ENCODE data around the gene AKAP17A.

The AKAP17A gene, protein sequence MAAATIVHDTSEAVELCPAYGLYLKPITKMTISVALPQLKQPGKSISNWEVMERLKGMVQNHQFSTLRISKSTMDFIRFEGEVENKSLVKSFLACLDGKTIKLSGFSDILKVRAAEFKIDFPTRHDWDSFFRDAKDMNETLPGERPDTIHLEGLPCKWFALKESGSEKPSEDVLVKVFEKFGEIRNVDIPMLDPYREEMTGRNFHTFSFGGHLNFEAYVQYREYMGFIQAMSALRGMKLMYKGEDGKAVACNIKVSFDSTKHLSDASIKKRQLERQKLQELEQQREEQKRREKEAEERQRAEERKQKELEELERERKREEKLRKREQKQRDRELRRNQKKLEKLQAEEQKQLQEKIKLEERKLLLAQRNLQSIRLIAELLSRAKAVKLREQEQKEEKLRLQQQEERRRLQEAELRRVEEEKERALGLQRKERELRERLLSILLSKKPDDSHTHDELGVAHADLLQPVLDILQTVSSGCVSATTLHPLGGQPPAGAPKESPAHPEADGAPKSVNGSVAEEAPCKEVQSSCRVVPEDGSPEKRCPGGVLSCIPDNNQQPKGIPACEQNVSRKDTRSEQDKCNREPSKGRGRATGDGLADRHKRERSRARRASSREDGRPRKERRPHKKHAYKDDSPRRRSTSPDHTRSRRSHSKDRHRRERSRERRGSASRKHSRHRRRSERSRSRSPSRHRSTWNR

DNA sequence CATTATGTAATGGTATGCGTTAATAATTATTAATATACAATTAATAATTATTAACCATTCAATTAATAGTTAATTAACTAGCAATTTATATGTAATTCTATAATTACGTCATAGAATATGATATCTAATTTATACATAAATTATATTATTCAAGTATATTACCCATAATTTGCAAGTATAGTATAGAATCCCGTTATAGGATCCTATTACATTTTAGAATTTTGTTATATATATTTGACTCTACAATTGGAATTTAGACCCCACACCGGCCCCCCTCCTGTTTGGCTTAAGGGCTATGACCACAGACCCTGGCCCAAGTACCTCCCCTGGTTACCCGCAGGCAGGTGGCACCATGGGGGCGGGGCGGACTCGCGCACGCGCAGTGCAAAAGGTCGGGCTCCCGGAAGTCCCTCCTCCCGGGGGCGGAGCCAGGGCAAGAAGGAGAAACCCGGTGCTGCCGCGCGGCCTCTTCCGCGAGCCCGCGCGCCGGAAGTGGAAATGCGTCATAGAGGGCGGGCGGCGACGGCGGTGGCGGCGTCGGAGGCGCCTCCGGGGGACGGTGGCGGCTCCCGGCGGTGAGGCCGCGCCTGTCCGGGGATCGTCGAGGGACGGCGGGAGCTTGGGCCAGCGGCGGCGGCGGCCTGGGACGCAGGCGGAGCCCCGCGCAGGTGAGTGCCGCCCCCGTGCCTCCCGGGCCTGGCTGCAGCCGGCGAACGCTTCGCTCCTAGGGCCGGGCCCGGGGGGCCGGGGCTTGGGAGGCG, at the start of gene AKAP17A:
Gene AKAP17A, plus strand, starts transcription at position 503 of the 761 bp plus-strand sequence. CDS start 1,859 bp downstream, outside the sequence.
- Histone ChIP-seq H4K20me1 (ENCODE audit: insufficient read depth, low read length) (no peaks in the 10 kb centered on the region), H3K27ac (ENCODE audit: low read depth, low read length, poor library complexity, severe bottlenecking) (peak within 1 kb of the TSS; percentile 92), H3K79me2 (ENCODE audit: insufficient read depth, low read length) (peaks cover 26% of the 10 kb centered on the region), H3K4me3 (ENCODE audit: low read depth, low read length, poor library complexity, severe bottlenecking) (peak within 1 kb of the TSS; percentile 92), H3K27me3 (ENCODE audit: insufficient read depth, low read length) (no peaks in the 10 kb centered on the region), H3K36me3 (ENCODE audit: insufficient read depth, low read length) (peaks cover 33% of the 10 kb centered on the region), H3K9ac (ENCODE audit: low read length) (peak within 1 kb of the TSS; percentile 87), H2AFZ (ENCODE audit: low read length) (no peak within 1 kb of the TSS; the same call in 1 of the 2 replicates), H3K9me3 (ENCODE audit: low read length) (no peaks in the 10 kb centered on the region), H3K9me2 (ENCODE audit: low read depth, low read length) (no peaks in the 10 kb centered on the region), H3F3A (ENCODE audit: insufficient read depth, low read length) (peaks cover 17% of the 10 kb centered on the region; the same call in 1 of the 2 replicates), H3K4me1 (ENCODE audit: insufficient read depth, low read length, severe bottlenecking) (peaks cover 32% of the 10 kb centered on the region), H3K4me2 (ENCODE audit: low read length) (peak within 1 kb of the TSS; percentile 91)
- TF ChIP-seq CTCF (IDR thresholded peaks at IDR 0.05; ENCODE audit: low read length) (no peak), EZH2 (IDR thresholded peaks at IDR 0.05; ENCODE audit: borderline replicate concordance, low read length) (no peak)

DNA sequence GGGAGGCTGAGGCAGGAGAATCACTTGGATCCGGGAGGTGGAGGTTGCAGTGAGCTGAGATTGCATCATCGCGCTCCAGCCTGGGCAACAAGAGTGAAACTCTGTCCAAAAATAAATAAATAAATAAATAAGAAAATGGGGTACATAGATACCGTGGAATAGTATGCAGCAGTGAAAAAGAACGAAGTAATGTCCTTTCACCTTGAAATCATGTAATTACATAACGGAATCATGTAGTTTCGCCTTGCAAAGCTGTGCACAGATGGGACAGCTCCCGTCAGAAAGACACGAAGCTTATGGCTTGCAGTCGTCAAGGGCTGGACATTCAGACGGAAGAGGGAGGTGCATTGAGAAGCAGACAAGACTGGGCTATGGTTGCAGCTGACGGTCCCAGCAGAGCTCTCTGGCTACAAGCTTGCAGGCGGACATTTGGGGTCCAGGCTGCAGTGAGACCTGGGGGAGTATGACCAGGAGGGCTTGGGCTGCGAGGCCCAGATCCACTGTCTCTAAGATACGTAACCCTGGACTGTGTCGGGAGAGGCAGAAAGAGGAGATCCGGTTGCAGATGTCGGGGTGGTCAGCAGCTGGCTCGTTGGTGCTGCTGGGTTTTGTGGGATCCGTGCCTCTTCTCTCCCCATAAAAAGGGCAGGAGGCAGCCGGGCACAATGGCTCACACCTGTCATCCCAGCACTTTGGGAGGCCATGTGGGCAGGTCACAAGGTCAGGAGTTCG, 48.2 kb upstream of the AKAP17A start:
- H3F3A ChIP-seq (ENCODE audit: insufficient read depth, low read length), result no peaks in the 10 kb centered on the region
- H3K4me1 ChIP-seq (ENCODE audit: insufficient read depth, low read length, severe bottlenecking), result peaks cover 20% of the 10 kb centered on the region
- no peaks in the 10 kb centered on the region for H3K27me3 ChIP-seq (ENCODE audit: insufficient read depth, low read length)
- no peak overlapping the region for H3K4me2 ChIP-seq (ENCODE audit: low read length)
- H2AFZ ChIP-seq (ENCODE audit: low read length), result no peak overlapping the region
- H3K9ac ChIP-seq (ENCODE audit: low read length), result no peak overlapping the region
- no peaks in the 10 kb centered on the region for H3K79me2 ChIP-seq (ENCODE audit: insufficient read depth, low read length)
- TF ChIP-seq EZH2 (IDR thresholded peaks at IDR 0.05; ENCODE audit: borderline replicate concordance, low read length) (no peak), CTCF (IDR thresholded peaks at IDR 0.05; ENCODE audit: low read length) (no peak)
- no peak overlapping the region for H3K4me3 ChIP-seq (ENCODE audit: low read depth, low read length, poor library complexity, severe bottlenecking)
- no peaks in the 10 kb centered on the region for H4K20me1 ChIP-seq (ENCODE audit: insufficient read depth, low read length)
- H3K36me3 ChIP-seq (ENCODE audit: insufficient read depth, low read length), result peaks cover 18% of the 10 kb centered on the region
- peak overlapping the region; percentile 38 for H3K27ac ChIP-seq (ENCODE audit: low read depth, low read length, poor library complexity, severe bottlenecking)
- H3K9me3 ChIP-seq (ENCODE audit: low read length), result peaks cover 3% of the 10 kb centered on the region; the same call in 1 of the 2 replicates
- no peaks in the 10 kb centered on the region for H3K9me2 ChIP-seq (ENCODE audit: low read depth, low read length)
